HepG2 (cell line): ENCODE data around the gene CDH13. TPM values are rescaled to one million over a fixed set of nuclear protein-coding genes. Genes with fewer than 3 reads are reported as not detected.

ENCODE experiments used
- ATAC-seq: fragments of 200-7000 bp; cut with Tn5 transposase; 3 replicates; pipeline ENCODE4 v1.9.1; 2020; ENCODE audit warnings: mild to moderate bottlenecking, moderate library complexity
- BruUV-seq: library from RNA; stranded (reverse); fragments of 400-500 nt; replicated peaks from 2 replicates; lab custom pipeline; 2021; lab: Mats Ljungman, UMichigan
- CTCF ChIA-PET: fragments of 300-600 bp; formaldehyde crosslinking; extraction: SDS; loops from one replicate; lab custom pipeline; 2021; ENCODE audit warnings: low total read pairs, inconsistent platforms, low intra/inter-chr PET ratio; lab: Yijun Ruan, JAX
- POLR2A ChIA-PET: fragments of 350-600 bp; sonication (Branson Sonifier 250); formaldehyde crosslinking; loops from one replicate; lab custom pipeline; 2020; ENCODE audit warnings: antibody characterized with exemption, inconsistent platforms; lab: Yijun Ruan, JAX
- DNase-seq: peaks from one replicate; pipeline ENCODE4 v3.0.0-alpha.2; 2015; ENCODE audit warnings: low spot score
- FAIRE-seq: peaks from 3 replicates; lab custom pipeline; 2011; peaks lifted over from hg19 to GRCh38; lab: Jason Lieb, UNC
- H2AFZ ChIP-seq: one replicate; pipeline ENCODE4 v1.6.1; 2011; ENCODE audit warnings: low read length, inconsistent platforms
- H3K27ac ChIP-seq: fragments of 300-600 bp; 3 replicates; pipeline ENCODE4 v1.8.0; 2011; ENCODE audit warnings: mixed run types, mild to moderate bottlenecking, mixed read lengths, low read length, inconsistent platforms; ENCODE audit not compliant: insufficient read depth; ENCODE audit errors: extremely low read length
- H3K27me3 ChIP-seq, 2 experiments: fragments of 200-600 bp in 1 of 2; 2 replicates in 1 of 2; 3 replicates in 1 of 2; pipeline versions ENCODE4 v1.6.0 to v1.8.0; 2011; ENCODE audit warnings: low read length in 2 of 2, mild to moderate bottlenecking in 2 of 2, moderate library complexity in 2 of 2, inconsistent platforms in 1 of 2; ENCODE audit not compliant: insufficient read depth in 2 of 2, control insufficient read depth in 1 of 2
- H3K36me3 ChIP-seq, 2 experiments: fragments of 200-600 bp in 1 of 2; replicated peaks in 1 of 2; 2 replicates in 1 of 2; 3 replicates in 1 of 2; pipeline versions ENCODE4 v1.5.1 to v1.8.0; 2011; ENCODE audit warnings: low read length in 2 of 2, inconsistent platforms in 1 of 2; ENCODE audit not compliant: insufficient read depth in 2 of 2, control insufficient read depth in 1 of 2
- H3K4me1 ChIP-seq: 2 replicates; pipeline ENCODE4 v1.5.1; 2012; ENCODE audit warnings: low read length, inconsistent platforms; ENCODE audit not compliant: insufficient read depth
- H3K4me2 ChIP-seq: 2 replicates; pipeline ENCODE4 v1.6.0; 2011; ENCODE audit warnings: low read depth, low read length, inconsistent platforms
- H3K4me3 ChIP-seq, 3 experiments: fragments of 200-600 bp in 1 of 3; sonication (generic), shearing (Covaris generic) in 1 of 3; replicated peaks in 1 of 3; 2 replicates each; pipeline ENCODE4 v1.5.1; 2011 to 2016; ENCODE audit warnings: low read length in 3 of 3, inconsistent platforms in 2 of 3, low read depth in 2 of 3, mild to moderate bottlenecking in 2 of 3, control low read depth in 1 of 3, mixed read lengths in 1 of 3; ENCODE audit not compliant: insufficient read depth in 1 of 3
- H3K79me2 ChIP-seq: one replicate; pipeline ENCODE4 v1.6.1; 2011; ENCODE audit warnings: low read length, inconsistent platforms; ENCODE audit not compliant: insufficient read depth
- H3K9ac ChIP-seq: 2 replicates; pipeline ENCODE4 v1.6.0; 2011; ENCODE audit warnings: mild to moderate bottlenecking, low read depth, low read length, inconsistent platforms; ENCODE audit not compliant: insufficient read depth
- H3K9me3 ChIP-seq: 2 replicates; pipeline ENCODE4 v1.5.1; 2012; ENCODE audit warnings: mild to moderate bottlenecking, low read length
- H4K20me1 ChIP-seq: 2 replicates; pipeline ENCODE4 v1.6.0; 2011; ENCODE audit warnings: inconsistent platforms, mild to moderate bottlenecking, low read length, moderate library complexity; ENCODE audit not compliant: insufficient read depth
- ATF4 ChIP-seq, 2 experiments: fragments of 450-650 bp in 1 of 2; sonication (generic) in 1 of 2; formaldehyde crosslinking; IDR thresholded peaks; 2 replicates each; pipeline versions ENCODE4 v1.5.0 to v1.8.0; 2020 to 2022; ENCODE audit warnings: mild to moderate bottlenecking in 1 of 2, missing genetic modification reagents in 1 of 2
- MYC ChIP-seq: sonication (generic); formaldehyde crosslinking; IDR thresholded peaks from 2 replicates; pipeline ENCODE4 v1.9.0; 2021; ENCODE audit warnings: missing genetic modification reagents, borderline replicate concordance
- RARG ChIP-seq: sonication (generic); formaldehyde crosslinking; IDR thresholded peaks from 2 replicates; pipeline ENCODE4 v1.4.0; 2020; ENCODE audit warnings: low read depth, mild to moderate bottlenecking, missing genetic modification reagents
- SP4 ChIP-seq: sonication (generic); formaldehyde crosslinking; IDR thresholded peaks from 2 replicates; pipeline ENCODE4 v1.8.1; 2023; ENCODE audit warnings: mild to moderate bottlenecking, missing genetic modification reagents
- SRSF9 ChIP-seq: fragments of 200-400 bp; formaldehyde crosslinking; IDR thresholded peaks from 2 replicates; pipeline ENCODE4 v1.6.1; 2018; ENCODE audit warnings: borderline replicate concordance, mild to moderate bottlenecking, low read depth, low read length; ENCODE audit not compliant: insufficient read depth, poor library complexity, severe bottlenecking
- TRIM24 ChIP-seq: sonication (generic); formaldehyde crosslinking; IDR thresholded peaks from 2 replicates; pipeline ENCODE4 v1.8.0; 2022; ENCODE audit warnings: mild to moderate bottlenecking, missing genetic modification reagents
- ZBTB34 ChIP-seq: sonication (generic); formaldehyde crosslinking; IDR thresholded peaks from 2 replicates; pipeline ENCODE4 v1.8.0; 2022; ENCODE audit warnings: mild to moderate bottlenecking, missing genetic modification reagents
- ZFP1 ChIP-seq: IDR thresholded peaks from 2 replicates; pipeline ENCODE4 v1.6.1; 2016
- WGBS: methylation state at CpG from one replicate; pipeline ENCODE4 v1.1.6; 2017; ENCODE audit warnings: low lambda C conversion rate; 5-methylcytosine and 5-hydroxymethylcytosine counted together
- in situ Hi-C: cut with HindIII; loops from 2 replicates; pipeline ENCODE4 v1.10.0; 2017; ENCODE audit warnings: low pct_unique_long_range_greater_than_20kb; ENCODE audit not compliant: extremely low pct_ligation_motif_present
- intact Hi-C: fragments of 100-400 bp; cut with micrococcal nuclease; formaldehyde crosslinking; loops from one replicate; pipeline ENCODE4 v1.10.0; 2022; ENCODE audit not compliant: unreplicated experiment
- polyA plus RNA-seq, 8 experiments: library from polyadenylated mRNA; depleted of rRNA in 3 of 8; stranded (reverse) in 7 of 8; unstranded in 1 of 8; fragments of >200 nt; fragmentation: Illumina TruSeq in 4 of 8; extraction: Trizol in 4 of 8; gene quantifications; 2 replicates each; pipeline versions ENCODE4 v1.2.1 to v1.2.3, GENCODE V29; 2011 to 2016; ENCODE audit warnings: low read depth in 4 of 8, missing spikeins in 1 of 8, mixed read lengths in 1 of 8; ENCODE audit not compliant: insufficient read depth in 1 of 8
- total RNA-seq, 5 experiments: library from RNA; depleted of rRNA; stranded (reverse); fragments of >200 nt; fragmentation: Illumina TruSeq; extraction: Trizol; gene quantifications; 2 replicates each; pipeline ENCODE4 v1.2.3, GENCODE V29; 2016; ENCODE audit warnings: low read depth in 1 of 5

CDH13 gene
- total and polyA plus RNA-seq, 2 of the 13 experiments (the other 11 are each of a cell fraction or from before 2014, with no cell fraction given): not detected

- Histone ChIP-seq H3K4me1 (no peaks in the 10 kb centered on the region), H3K4me3 (no peak overlapping the region), H3K27ac (no peak overlapping the region), H3K27me3 (0 out of 5 replicates have a peak, but pooled peaks cover 0 to 3% of the 10 kb centered on the region in 2 experiments), H2AFZ (no peak overlapping the region), H4K20me1 (no peaks in the 10 kb centered on the region), H3K9me3 (no peaks in the 10 kb centered on the region), H3K4me2 (no peak overlapping the region), H3K36me3 (no peaks in the 10 kb centered on the region), H3K79me2 (no peaks in the 10 kb centered on the region), H3K9ac (no peak overlapping the region)
- no peak for DNase-seq
- WGBS: 23% methylated on average over 7 of the region's 7 CpGs
- no peak for ATAC-seq
- FAIRE-seq: no peak
- ChIA-PET CTCF (no interaction called here), POLR2A (no interaction called here)
- BruUV-seq: no TSS peak
- TF ChIP-seq ZBTB34 (CRISPR knock-in tag) (no peak), SRSF9 (no peak), ZFP1 (CRISPR knock-in tag) (no peak), SP4 (CRISPR knock-in tag) (no peak), MYC (CRISPR knock-in tag) (no peak), ATF4 (CRISPR knock-in tag; IDR thresholded peaks at IDR 0.05) (no peak), TRIM24 (CRISPR knock-in tag) (no peak), RARG (no peak)
- in situ Hi-C loops: no loop called here
- intact Hi-C loops: no loop called here
Observed at GRCh38 chr16:83578171-83578570, 951.4 kb downstream of the CDH13 start.
